Measurements from ENCODE around the gene NPFFR1. TPM values are rescaled to one million over a fixed set of nuclear protein-coding genes. Genes with fewer than 3 reads are reported as not detected.
"Not testable (repeated sequence)": the region's sequence is repeated elsewhere in the genome, so short reads cannot be mapped to it uniquely, and the experiment has no call there.

The NPFFR1 gene
- total RNA-seq, 2 donors from 2014 or later, result 0.14 TPM; not detected in 1

GRCh38 chr10:70253878-70254765 lies 29.7 kb downstream of the NPFFR1 start:
- H3K4me3 ChIP-seq, result no peak overlapping the region
- no peak overlapping the region for H3K27ac ChIP-seq
- no peak for TF ChIP-seq CTCF (IDR thresholded peaks at IDR 0.05)
- DNase-seq (ENCODE audit: low spot score) (no peak), ATAC-seq (ENCODE audit: insufficient number of reproducible peaks, low FRiP score, low read depth) (no peak)
- no peaks in the 10 kb centered on the region for H3K36me3 ChIP-seq
- H3K27me3 ChIP-seq (replicated peaks; ENCODE audit: insufficient read depth), result peaks cover 3% of the 10 kb centered on the region
- peaks cover 0 to 5% of the 10 kb centered on the region in 2 donors for H3K4me1 ChIP-seq (ENCODE audit: control insufficient read depth in 1 of 2, low read depth in 2 of 2)
- H3K9me3 ChIP-seq, result no peaks in the 10 kb centered on the region

- ATAC-seq (ENCODE audit: insufficient number of reproducible peaks, low FRiP score, low read depth), result no peak
Observed at GRCh38 chr10:70250961-70251680, 32.7 kb downstream of the NPFFR1 start.

GRCh38 chr10:70247360-70247759 lies 36.4 kb downstream of the NPFFR1 start:
- no peak for TF ChIP-seq CTCF (IDR thresholded peaks at IDR 0.05)
- H3K4me1 ChIP-seq (ENCODE audit: control insufficient read depth in 1 of 2, low read depth in 2 of 2), result no peaks in the 10 kb centered on the region
- ATAC-seq (ENCODE audit: insufficient number of reproducible peaks, low FRiP score, low read depth) (no peak), DNase-seq (ENCODE audit: low spot score) (no peak)
- H3K36me3 ChIP-seq, result no peaks in the 10 kb centered on the region
- no peaks in the 10 kb centered on the region for H3K9me3 ChIP-seq
- H3K27me3 ChIP-seq (replicated peaks; ENCODE audit: insufficient read depth), result no peaks in the 10 kb centered on the region
- no peak overlapping the region for H3K27ac ChIP-seq
- H3K4me3 ChIP-seq, result no peak overlapping the region

More at GRCh38 chr10:70250961-70251680, 32.7 kb downstream of the NPFFR1 start:
- no peak for DNase-seq (ENCODE audit: low spot score)
- Histone ChIP-seq H3K4me1 (ENCODE audit: control insufficient read depth in 1 of 2, low read depth in 2 of 2) (peaks cover 0 to 5% of the 10 kb centered on the region in 2 donors), H3K36me3 (no peaks in the 10 kb centered on the region), H3K27me3 (replicated peaks; ENCODE audit: insufficient read depth) (no peaks in the 10 kb centered on the region), H3K9me3 (no peaks in the 10 kb centered on the region), H3K4me3 (no peak overlapping the region), H3K27ac (no peak overlapping the region)
- no peak for TF ChIP-seq CTCF (IDR thresholded peaks at IDR 0.05)

- ATAC-seq (ENCODE audit: insufficient number of reproducible peaks, low FRiP score, low read depth), result no peak
- no peak for TF ChIP-seq CTCF (IDR thresholded peaks at IDR 0.05)
- no peak overlapping the region for H3K27ac ChIP-seq
- no peak for DNase-seq (ENCODE audit: low spot score)
- H3K9me3 ChIP-seq, result no peaks in the 10 kb centered on the region
- no peak overlapping the region for H3K4me3 ChIP-seq
- no peaks in the 10 kb centered on the region for H3K36me3 ChIP-seq
- H3K4me1 ChIP-seq (ENCODE audit: control insufficient read depth in 1 of 2, low read depth in 2 of 2), result no peaks in the 10 kb centered on the region
- H3K27me3 ChIP-seq (replicated peaks; ENCODE audit: insufficient read depth), result no peaks in the 10 kb centered on the region
Observed at GRCh38 chr10:70241081-70241480, 42.7 kb downstream of the NPFFR1 start.

- H3K4me1 ChIP-seq (ENCODE audit: control insufficient read depth in 1 of 2, low read depth in 2 of 2); H3K4me3 ChIP-seq; DNase-seq (ENCODE audit: low spot score); ATAC-seq (ENCODE audit: insufficient number of reproducible peaks, low FRiP score, low read depth); H3K27me3 ChIP-seq (replicated peaks; ENCODE audit: insufficient read depth); H3K9me3 ChIP-seq; H3K36me3 ChIP-seq; H3K27ac ChIP-seq: not testable (repeated sequence)
Observed at GRCh38 chr10:70239986-70240385, 43.8 kb downstream of the NPFFR1 start.

- not testable (repeated sequence) for H3K4me3 ChIP-seq; H3K27me3 ChIP-seq (replicated peaks; ENCODE audit: insufficient read depth); DNase-seq (ENCODE audit: low spot score); H3K4me1 ChIP-seq (ENCODE audit: control insufficient read depth in 1 of 2, low read depth in 2 of 2); H3K36me3 ChIP-seq; H3K27ac ChIP-seq; ATAC-seq (ENCODE audit: insufficient number of reproducible peaks, low FRiP score, low read depth); H3K9me3 ChIP-seq
Observed at GRCh38 chr10:70239077-70239976, 44.5 kb downstream of the NPFFR1 start.

- H3K27ac ChIP-seq; H3K27me3 ChIP-seq (replicated peaks; ENCODE audit: insufficient read depth); H3K9me3 ChIP-seq; H3K36me3 ChIP-seq; DNase-seq (ENCODE audit: low spot score); H3K4me1 ChIP-seq (ENCODE audit: control insufficient read depth in 1 of 2, low read depth in 2 of 2); H3K4me3 ChIP-seq; ATAC-seq (ENCODE audit: insufficient number of reproducible peaks, low FRiP score, low read depth): not testable (repeated sequence)
Observed at GRCh38 chr10:70237958-70238536, 45.8 kb downstream of the NPFFR1 start.

Measured in thoracic aorta (tissue), 2 donors.